Sigmoid colon (tissue), 4 donors: ENCODE data around the gene PIP4K2C.

Experiments
- CTCF ChIP-seq, 4 experiments: fragments of 450-650 bp in 3 of 4; fragments of 200-600 bp in 1 of 4; IDR thresholded peaks; one replicate each; pipeline ENCODE4 v1.5.1; 2016 to 2019; ENCODE audit warnings: antibody characterized with exemption in 4 of 4, mild to moderate bottlenecking in 3 of 4, moderate library complexity in 2 of 4
- EP300 ChIP-seq, 4 donors: sonication (generic); formaldehyde crosslinking; IDR thresholded peaks; one replicate each; pipeline ENCODE4 v1.6.1; 2017; ENCODE audit warnings: antibody characterized with exemption in 4 of 4
- POLR2A ChIP-seq, 2 donors: fragments of 450-650 bp; IDR thresholded peaks; one replicate each; pipeline ENCODE4 v1.6.1; 2016; ENCODE audit warnings: antibody characterized with exemption in 2 of 2, mild to moderate bottlenecking in 2 of 2, moderate library complexity in 2 of 2

GRCh38 chr12:57563358-57563757 lies 27.6 kb upstream of the PIP4K2C start:
- TF ChIP-seq CTCF (IDR thresholded peaks at IDR 0.05) (no peak), POLR2A (IDR thresholded peaks at IDR 0.05) (no peak), EP300 (IDR thresholded peaks at IDR 0.05) (no peak)
